Measurements from ENCODE around the gene JAKMIP2. TPM values are rescaled to one million over a fixed set of nuclear protein-coding genes. Genes with fewer than 3 reads are reported as not detected.

The JAKMIP2 gene
- total RNA-seq, 1 experiment from 2014 or later = not detected

DNA sequence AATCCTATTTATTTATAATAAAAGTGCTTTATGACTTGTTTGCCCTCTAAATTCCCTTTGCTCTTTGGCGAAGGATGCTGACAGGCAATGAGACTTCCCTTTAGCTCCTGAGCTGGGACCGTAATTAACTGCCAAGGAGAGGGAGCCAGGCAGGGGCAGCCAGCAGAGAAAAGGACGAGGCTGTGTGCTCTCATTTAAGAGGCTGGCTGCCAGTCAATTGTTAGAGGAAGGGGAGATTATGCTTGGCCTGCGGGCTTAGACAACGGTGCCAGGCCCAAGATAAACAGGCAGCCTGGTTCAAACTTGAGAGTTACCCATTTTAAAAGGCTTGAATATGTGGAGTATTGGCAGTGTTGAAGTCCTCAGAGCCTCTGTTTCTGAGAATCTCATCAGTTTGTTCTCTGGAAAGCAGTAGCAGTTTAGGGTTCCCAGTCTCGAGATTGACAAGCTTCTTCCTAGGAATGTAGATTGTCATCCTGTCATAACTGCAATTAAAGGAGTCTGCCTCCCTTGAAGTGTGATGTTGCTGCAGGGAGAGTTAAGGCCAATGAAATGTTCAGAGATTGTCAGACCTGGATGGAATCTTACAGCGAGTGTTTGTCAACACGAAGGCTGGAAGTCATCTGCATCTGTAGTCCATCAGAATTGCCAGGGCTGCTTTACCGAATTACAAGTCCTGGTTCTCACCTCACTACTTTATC, 113.2 kb downstream of the JAKMIP2 start:
- H3K36me3 ChIP-seq (ENCODE audit: control insufficient read depth in 1 of 2, insufficient read depth in 2 of 2, low read length in 2 of 2) = no peaks in the 10 kb centered on the region
- DNase-seq (ENCODE audit: low read depth, low spot score) (no peak), ATAC-seq (no peak)
- POLR2A ChIA-PET = no interaction called here
- no peaks in the 10 kb centered on the region for H3K79me2 ChIP-seq (ENCODE audit: insufficient read depth, low read length)
- H2AFZ ChIP-seq (ENCODE audit: low read depth, low read length, poor library complexity, severe bottlenecking) = no peak overlapping the region
- no peak overlapping the region for H3K9ac ChIP-seq (ENCODE audit: low read length)
- H3K9me3 ChIP-seq (ENCODE audit: control insufficient read depth in 1 of 2, insufficient read depth in 1 of 2, low read depth in 1 of 2, low read length in 2 of 2) = no peaks in the 10 kb centered on the region
- no peaks in the 10 kb centered on the region for H4K20me1 ChIP-seq (ENCODE audit: insufficient read depth)
- no peak overlapping the region for H3K27ac ChIP-seq (ENCODE audit: low read depth, low read length)
- H3K4me3 ChIP-seq (replicated peaks in 1 of 2; ENCODE audit: low read depth in 1 of 2, low read length in 2 of 2) = no peak overlapping the region
- no peaks in the 10 kb centered on the region for H3K4me1 ChIP-seq (ENCODE audit: control insufficient read depth in 1 of 2, insufficient read depth in 2 of 2, low read length in 2 of 2)
- no peak overlapping the region for H3K4me2 ChIP-seq (ENCODE audit: low read length)
- no peak for TF ChIP-seq ZFX (IDR thresholded peaks at IDR 0.05)
- TF ChIP-seq TCF7L2 (IDR thresholded peaks at IDR 0.05; ENCODE audit: borderline replicate concordance, extremely low read depth, insufficient read depth, insufficient read length) = no peak
- no peak for TF ChIP-seq YY1 (IDR thresholded peaks at IDR 0.05; ENCODE audit: extremely low read depth, insufficient replicate concordance, low read depth, low read length)
- TF ChIP-seq ELF1 (IDR thresholded peaks at IDR 0.05; ENCODE audit: borderline replicate concordance, low read depth) = no peak
- no peak for TF ChIP-seq EZH2 (IDR thresholded peaks at IDR 0.05)
- no peak for TF ChIP-seq SIN3A (IDR thresholded peaks at IDR 0.05; ENCODE audit: low read depth)
- no peak for TF ChIP-seq EGR1 (IDR thresholded peaks at IDR 0.05; ENCODE audit: low read depth)
- TF ChIP-seq FOSL1 (IDR thresholded peaks at IDR 0.05; ENCODE audit: low read depth) = no peak
- TF ChIP-seq, protein P1, sequence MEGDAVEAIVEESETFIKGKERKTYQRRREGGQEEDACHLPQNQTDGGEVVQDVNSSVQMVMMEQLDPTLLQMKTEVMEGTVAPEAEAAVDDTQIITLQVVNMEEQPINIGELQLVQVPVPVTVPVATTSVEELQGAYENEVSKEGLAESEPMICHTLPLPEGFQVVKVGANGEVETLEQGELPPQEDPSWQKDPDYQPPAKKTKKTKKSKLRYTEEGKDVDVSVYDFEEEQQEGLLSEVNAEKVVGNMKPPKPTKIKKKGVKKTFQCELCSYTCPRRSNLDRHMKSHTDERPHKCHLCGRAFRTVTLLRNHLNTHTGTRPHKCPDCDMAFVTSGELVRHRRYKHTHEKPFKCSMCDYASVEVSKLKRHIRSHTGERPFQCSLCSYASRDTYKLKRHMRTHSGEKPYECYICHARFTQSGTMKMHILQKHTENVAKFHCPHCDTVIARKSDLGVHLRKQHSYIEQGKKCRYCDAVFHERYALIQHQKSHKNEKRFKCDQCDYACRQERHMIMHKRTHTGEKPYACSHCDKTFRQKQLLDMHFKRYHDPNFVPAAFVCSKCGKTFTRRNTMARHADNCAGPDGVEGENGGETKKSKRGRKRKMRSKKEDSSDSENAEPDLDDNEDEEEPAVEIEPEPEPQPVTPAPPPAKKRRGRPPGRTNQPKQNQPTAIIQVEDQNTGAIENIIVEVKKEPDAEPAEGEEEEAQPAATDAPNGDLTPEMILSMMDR (IDR thresholded peaks at IDR 0.05 in 2 of 3, conservative IDR thresholded peaks at IDR 0.05 in 1 of 3; ENCODE audit: borderline replicate concordance in 1 of 3, insufficient read depth in 1 of 3, low read depth in 2 of 3, low read length in 2 of 3) = no peak
- TF ChIP-seq, protein P2, sequence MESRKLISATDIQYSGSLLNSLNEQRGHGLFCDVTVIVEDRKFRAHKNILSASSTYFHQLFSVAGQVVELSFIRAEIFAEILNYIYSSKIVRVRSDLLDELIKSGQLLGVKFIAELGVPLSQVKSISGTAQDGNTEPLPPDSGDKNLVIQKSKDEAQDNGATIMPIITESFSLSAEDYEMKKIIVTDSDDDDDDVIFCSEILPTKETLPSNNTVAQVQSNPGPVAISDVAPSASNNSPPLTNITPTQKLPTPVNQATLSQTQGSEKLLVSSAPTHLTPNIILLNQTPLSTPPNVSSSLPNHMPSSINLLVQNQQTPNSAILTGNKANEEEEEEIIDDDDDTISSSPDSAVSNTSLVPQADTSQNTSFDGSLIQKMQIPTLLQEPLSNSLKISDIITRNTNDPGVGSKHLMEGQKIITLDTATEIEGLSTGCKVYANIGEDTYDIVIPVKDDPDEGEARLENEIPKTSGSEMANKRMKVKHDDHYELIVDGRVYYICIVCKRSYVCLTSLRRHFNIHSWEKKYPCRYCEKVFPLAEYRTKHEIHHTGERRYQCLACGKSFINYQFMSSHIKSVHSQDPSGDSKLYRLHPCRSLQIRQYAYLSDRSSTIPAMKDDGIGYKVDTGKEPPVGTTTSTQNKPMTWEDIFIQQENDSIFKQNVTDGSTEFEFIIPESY (IDR thresholded peaks at IDR 0.05; ENCODE audit: extremely low read depth, insufficient replicate concordance, low read length) = no peak
- no peak for TF ChIP-seq JUND (IDR thresholded peaks at IDR 0.05)
- TF ChIP-seq, protein P3, sequence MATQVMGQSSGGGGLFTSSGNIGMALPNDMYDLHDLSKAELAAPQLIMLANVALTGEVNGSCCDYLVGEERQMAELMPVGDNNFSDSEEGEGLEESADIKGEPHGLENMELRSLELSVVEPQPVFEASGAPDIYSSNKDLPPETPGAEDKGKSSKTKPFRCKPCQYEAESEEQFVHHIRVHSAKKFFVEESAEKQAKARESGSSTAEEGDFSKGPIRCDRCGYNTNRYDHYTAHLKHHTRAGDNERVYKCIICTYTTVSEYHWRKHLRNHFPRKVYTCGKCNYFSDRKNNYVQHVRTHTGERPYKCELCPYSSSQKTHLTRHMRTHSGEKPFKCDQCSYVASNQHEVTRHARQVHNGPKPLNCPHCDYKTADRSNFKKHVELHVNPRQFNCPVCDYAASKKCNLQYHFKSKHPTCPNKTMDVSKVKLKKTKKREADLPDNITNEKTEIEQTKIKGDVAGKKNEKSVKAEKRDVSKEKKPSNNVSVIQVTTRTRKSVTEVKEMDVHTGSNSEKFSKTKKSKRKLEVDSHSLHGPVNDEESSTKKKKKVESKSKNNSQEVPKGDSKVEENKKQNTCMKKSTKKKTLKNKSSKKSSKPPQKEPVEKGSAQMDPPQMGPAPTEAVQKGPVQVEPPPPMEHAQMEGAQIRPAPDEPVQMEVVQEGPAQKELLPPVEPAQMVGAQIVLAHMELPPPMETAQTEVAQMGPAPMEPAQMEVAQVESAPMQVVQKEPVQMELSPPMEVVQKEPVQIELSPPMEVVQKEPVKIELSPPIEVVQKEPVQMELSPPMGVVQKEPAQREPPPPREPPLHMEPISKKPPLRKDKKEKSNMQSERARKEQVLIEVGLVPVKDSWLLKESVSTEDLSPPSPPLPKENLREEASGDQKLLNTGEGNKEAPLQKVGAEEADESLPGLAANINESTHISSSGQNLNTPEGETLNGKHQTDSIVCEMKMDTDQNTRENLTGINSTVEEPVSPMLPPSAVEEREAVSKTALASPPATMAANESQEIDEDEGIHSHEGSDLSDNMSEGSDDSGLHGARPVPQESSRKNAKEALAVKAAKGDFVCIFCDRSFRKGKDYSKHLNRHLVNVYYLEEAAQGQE (IDR thresholded peaks at IDR 0.05; ENCODE audit: low read depth) = no peak
- BruUV-seq (replicated peaks) = no TSS peak
- intact Hi-C loops (cut with micrococcal nuclease) = no loop called here
- peaks cover 4% of the 10 kb centered on the region; the same call in 1 of the 2 replicates for H3K27me3 ChIP-seq (ENCODE audit: insufficient read depth, low read length)
- RAD21 ChIA-PET (ENCODE audit: low non-redundant PET in 1 of 2, low total read pairs in 2 of 2, uncharacterized antibody in 2 of 2, unreplicated experiment in 2 of 2) = no interaction called here
- CTCF ChIA-PET = no interaction called here
- no peaks in the 10 kb centered on the region for H3K9me2 ChIP-seq (ENCODE audit: insufficient read depth)

Measured in HCT116 (cell line).